Effector CD4-positive, alpha-beta T cell (primary cell): Measurements from ENCODE around the gene NCDN.

Experiments used
- DNase-seq: peaks from one replicate; pipeline ENCODE4 v3.0.0-alpha.2; 2020

Gene NCDN

DNA sequence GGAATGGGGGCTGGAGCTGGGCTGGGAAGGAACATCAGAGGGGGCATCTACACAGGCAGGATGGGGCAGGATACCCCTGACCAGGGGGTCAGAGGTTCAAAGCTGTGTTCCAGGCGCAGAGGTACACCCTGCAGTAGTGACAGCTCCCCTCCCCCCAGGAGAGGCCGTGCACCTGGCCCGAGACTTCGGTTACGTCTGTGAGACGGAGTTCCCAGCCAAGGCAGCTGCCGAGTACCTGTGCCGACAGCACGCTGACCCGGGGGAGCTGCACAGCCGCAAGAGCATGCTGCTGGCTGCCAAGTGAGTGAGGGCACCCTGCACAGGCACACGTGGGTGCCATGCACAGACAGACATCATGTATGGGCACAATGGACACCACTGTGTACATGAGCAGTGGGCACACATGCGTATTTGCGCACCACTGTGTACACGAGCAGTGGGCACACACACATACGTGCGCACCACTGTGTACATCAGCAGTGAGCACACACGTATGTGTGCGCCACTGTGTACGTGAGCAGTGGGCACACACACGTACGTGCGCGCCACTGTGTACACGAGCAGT, 33.0 kb downstream of the NCDN start:
- no peak for DNase-seq

DNA sequence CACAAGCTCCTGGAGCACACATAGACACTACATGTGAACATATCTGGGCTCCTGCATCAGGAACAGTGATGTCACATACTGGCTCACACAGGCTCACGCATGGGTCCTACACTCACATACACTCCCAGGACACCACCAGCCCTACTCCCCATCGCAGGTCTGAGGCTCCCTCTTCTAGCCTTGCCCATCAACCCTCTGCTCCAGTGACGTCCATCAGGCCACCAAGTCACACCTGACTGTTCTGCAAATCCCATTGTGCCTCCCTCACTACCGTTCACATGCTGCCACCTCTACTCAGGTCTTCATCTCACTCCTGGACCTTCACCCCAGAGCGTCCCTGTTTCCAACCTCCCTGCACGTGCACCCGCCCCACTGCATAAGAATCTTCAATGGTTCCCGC, 33.6 kb downstream of the NCDN start:
- no peak for DNase-seq

DNA sequence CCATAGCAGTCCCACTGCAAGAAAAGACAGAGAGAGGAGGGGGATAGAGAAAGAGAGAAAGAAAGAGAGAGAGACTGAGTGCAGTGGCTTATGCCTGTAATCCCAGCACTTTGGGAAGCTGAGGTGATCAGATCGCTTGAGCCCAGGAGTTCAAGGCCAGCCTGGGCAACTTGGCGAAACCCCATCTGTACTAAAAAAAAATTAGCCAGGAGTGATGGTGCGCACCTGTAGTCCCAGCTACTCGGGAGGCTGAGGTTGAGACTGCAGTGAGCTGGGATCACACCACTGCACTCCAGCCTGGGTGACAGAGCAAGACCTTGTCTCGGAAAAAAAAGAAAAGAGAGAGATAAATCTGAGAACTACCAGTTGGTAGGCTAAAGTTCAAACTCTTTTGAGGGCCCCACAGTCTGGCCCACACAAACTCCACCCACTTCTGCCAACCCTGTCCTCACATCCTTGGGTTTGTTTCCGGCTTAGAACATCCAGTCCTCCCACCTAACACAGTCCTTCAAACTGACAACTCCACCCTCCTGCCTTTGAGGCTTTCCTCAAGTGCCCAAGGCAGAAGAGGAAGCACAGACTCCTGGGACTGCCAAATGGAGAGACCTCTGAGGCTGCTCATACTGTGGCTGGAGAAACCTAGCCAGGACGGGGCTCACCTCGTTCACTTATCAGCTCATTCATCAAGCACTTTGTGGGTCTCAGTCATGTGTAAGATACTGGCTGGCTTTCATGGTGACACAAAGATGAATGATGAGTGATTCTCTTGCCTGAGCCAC, 35.6 kb downstream of the NCDN start:
- DNase-seq = no peak

DNA sequence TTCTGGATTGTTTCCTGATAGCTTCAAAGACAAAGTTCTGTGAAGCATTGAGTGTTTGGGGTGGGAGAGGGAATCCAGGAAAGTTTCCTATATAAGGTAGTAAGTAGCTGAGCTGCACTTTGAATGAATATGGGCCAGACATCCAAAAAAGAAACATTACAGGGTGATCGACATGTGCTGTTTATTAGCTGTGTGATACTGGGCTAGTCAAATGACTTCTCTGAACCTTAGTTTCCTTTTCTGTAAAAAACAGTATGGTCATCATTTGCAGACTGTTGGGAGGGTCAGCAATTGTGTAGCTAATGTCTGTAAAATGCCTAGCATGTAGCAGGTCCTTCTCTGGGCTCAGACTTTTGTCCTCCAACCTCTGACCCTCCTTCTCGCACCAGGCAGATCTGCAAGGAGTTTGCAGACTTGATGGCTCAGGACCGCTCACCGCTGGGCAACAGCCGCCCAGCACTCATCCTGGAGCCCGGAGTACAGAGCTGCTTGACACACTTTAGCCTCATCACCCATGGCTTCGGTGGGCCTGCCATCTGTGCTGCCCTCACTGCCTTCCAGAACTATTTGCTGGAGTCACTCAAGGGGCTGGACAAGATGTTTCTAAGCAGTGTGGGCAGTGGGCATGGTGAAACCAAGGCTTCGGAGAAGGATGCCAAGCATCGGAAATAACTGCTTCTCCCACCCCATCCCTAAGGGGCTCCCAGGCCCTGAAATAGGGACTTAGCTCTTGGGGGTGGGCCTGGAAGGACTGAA, 36.6 kb downstream of the NCDN start:
- no peak for DNase-seq

DNA sequence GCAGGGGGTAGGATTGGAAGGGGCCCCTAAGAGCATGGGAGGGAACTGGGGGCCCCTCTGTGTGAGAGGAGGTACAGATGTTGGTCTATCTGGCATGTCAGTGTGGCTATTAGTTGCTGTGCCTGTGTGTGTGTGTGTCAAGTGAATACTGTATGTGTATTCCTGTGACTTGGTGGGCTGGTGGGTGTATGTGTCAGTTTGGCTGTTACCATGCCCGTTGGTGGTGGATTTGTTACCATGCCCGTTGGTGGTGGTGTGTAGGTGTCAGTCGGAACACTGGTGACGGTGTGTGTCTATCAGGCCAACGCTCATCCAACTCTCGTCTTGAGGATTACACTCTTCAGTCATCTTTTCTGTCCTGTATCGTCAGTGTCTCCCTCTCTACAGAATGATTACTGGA, 38.1 kb downstream of the NCDN start:
- DNase-seq = no peak

DNA sequence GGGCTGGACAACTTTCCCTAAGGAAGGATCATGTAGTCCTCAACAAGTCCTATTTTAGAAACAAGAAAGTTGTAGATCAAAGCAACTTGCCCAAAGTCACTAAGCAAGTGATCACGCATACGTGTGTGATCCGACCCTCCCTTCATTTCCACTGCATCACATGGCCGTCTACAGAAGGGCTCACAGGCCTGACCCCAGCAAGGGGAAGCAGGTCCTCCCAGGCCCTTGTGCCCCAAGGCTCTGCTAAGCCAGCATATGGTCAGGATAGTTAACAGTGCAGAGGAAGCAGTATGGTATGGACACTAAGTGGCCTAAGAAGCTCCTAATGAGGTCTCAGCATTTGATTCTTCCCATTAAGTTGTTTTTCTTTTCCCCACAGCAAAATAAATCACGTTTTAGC, 40.3 kb downstream of the NCDN start:
- no peak for DNase-seq

DNA sequence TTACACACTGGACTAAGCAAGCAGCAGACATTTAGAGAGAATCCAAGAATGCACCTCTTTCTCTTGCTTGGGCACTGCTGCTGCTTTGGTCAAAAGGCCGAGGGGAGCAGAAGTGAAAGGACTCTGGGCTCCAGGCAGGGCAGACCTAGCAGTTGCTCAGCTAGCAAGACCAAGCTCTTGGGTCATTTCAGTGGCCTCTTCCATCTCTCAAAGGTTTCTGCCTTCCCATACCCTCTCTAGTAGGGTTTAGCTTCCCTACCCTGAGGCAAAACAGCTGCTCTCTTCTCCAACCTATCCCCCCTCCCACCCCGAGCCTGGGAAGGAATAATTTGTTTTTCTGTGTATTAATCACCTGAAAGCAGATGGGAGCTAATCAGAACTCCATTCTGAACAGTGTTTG, 41.3 kb downstream of the NCDN start:
- DNase-seq = no peak

DNA sequence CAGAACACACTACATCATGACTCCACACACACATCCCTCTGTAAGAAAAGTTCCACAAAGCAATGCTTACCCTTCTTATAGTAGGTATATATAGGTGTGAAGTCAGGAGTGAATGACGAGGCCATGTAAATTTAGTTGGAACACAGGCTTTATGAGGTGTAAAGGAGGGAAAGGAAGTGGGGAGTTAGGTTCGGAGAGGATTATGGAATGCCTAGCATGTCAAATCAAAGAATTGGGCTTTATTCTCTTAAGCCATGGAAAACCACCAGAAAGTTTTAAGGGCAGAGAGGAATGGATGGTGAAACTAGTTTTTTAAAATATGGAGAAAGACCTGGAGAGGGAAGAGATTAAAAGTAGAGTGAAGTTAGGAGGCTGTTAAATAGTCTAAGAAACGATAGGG, 41.8 kb downstream of the NCDN start:
- DNase-seq = no peak

DNA sequence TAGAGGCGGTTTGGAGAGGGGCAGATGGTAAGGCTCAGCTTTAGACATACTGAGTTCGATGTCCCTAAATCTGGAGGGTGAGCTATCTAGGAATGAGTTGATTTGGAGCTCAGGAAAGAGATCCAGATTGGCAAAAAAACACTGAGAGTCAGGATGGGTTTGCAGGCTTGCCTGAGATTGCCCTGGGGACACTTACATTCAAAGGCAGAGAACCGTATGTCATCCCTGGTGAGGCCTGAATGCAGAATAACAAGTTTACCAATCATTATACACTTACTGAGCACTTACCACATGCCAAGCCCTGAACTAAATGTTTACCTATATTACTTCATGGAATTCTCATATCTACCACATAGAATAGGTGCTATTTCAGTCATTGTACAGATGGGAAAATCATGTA, 43.0 kb downstream of the NCDN start:
- DNase-seq = no peak

DNA sequence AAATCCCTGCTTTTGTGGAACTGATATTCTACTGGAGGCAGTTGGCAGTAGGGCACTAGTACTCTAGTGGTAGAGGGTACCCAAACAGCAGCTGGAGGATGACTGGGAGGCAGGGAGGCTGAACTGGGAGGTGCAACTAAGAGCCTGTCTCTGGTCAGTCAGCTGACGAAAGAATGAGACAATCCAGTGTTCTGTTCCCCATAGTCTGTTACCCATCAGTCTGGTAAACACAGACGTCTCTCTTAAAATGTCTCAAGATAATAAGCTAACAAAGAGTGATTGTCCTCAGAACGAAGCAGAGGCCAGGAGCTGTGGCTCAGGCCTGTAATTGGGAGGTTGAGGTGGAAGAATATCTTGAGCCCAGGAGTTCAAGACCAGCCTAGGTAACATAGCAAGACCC, 45.9 kb downstream of the NCDN start:
- no peak for DNase-seq

DNA sequence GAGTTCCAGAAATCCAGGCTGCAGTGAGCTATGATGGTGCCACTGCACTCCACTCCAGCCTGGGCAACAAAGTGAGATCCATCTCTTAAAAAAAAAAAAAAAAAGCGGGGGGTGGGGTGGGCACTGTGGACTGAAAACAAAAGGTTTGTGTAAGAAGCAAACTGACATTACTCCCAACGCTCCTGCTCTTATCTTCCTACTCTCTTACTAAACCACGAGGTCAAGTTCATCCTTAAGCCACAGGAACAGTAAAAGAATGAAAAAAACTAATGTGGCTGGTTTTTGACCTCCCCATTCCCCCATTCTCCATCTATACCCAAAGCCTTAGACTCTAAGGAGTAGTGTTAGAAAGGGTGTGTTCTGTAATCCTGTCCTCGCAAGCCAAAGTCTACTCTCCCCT, 46.3 kb downstream of the NCDN start:
- DNase-seq = no peak

DNA sequence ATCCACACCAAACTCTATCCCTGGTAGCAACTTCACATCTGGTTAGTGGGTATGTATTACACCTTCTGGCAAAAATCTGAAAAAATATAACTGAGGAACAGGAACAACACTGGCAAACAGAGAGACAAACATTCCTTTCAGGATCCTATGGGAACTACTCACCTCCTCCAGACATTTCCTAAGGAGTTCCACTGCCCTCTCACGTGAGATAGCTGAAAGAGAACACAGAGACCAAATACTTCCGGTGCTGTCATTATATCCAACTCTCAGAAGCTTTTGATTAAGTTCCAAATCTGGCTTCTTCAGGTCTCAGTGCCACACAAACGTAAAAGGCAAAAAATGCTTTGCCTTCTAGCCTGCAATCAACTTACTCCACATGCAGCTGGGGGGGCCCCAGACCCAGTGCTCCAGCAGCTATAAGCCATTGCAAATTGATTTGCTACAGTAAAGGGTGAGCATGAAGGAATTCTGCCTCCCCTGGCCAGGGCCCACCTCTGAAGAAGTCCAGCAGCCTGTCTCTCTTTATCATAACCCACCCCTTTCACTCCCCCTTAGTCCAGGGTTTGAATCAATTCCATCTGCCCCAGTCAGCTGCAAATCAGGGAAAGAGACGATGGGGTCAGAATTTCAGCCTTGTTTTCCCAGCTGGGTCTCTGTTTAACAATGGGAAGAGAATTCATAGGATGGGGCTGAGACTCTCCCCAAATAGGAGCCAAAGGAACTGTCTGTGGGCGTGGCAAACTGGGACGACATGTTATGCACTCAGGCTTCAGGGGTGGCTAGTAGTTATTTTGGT, 47.7 kb downstream of the NCDN start:
- DNase-seq = no peak

DNA sequence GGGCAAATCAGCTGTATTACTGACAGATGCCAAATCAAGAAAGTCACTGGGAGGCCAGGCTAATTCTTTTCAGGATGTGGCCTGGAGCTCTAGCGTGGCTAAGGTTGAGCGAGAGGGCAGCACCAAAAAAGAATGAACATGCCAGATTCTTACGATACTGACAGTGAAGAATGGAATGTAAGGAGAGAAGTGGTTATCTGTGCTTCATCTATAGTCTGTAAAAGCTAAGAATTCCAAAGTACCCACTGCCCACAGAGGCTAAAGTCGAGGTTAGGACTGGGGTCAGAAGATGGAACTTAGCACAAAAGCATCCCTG, 48.2 kb downstream of the NCDN start:
- DNase-seq = no peak

DNA sequence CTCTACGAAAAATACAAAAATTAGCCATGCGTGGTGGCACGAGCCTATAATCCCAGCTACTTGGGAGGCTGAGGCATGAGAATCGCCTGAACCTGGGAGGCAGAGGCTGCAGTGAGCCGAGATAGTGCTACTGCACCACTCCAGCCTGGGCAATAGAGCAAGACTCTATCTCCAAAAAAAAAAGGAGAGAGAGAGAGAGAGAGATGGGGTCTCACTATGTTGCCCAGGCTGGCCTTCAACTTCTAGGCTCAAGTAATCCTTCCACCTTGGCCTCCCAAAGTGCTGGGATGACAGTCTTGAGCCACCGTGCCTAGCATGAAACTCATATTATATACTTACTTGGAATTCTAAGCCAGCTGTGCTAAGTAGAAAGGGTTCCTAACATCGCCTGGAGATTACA, 54.1 kb downstream of the NCDN start:
- DNase-seq = no peak

DNA sequence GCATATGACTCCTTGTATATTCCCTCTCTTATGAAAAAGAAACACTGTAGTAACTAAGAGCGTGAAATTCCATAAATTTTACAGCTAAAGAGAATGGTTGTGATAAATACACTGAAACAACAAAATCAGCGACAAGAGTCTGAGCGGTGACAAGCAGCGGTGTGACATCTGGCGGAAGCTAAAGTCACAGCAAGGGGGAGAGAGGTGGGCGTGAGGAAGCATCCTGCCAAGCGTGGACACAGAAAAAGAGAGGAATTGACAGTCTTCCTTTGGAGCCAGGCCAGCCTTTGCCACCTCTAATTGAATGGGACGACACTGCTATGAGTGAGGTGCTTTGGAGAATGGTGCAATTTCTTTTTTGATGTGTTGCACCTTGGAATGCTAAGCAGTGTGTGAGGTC, 57.8 kb downstream of the NCDN start:
- no peak for DNase-seq
